NCI-H526 treated with DMSO at 0.1 percent for 48 hours (cell line): ENCODE data around the gene SPATA3.
A peak's percentile ranks its signal among the peaks of the same experiment; 100 is the strongest.

Experiments
- DNase-seq: peaks from one replicate; lab custom pipeline; 2025; lab: John Stamatoyannopoulos, UW

The SPATA3 gene

GRCh38 chr2:231050018-231050901 is 54.3 kb downstream of the SPATA3 start:
- DNase-seq, result peak; percentile 48

DNA sequence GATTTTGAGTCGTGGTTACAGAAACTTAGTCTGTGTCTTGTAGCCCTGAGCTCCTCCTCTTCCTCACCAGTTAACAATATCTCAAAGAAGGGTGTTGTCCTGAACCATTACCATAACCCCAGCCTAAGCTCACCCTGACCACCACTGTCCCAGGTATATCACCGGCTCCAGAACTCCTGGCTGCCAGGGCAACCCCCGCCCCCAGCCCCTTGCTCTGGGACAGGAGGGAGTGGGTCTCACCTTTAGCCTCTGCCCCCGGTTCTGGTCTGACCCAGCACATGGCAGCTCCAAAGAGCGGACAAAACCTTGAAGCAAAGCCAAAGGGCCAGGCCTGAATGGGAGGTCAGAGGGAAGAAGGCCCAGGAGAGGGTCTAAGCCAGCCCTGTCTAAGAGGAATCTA is 55.2 kb downstream of the SPATA3 start:
- DNase-seq, result no peak

- peak; percentile 60 for DNase-seq
Observed at GRCh38 chr2:231052494-231053451, 56.9 kb downstream of the SPATA3 start.

- no peak for DNase-seq
Observed at GRCh38 chr2:231053846-231054245, 57.9 kb downstream of the SPATA3 start.

DNA sequence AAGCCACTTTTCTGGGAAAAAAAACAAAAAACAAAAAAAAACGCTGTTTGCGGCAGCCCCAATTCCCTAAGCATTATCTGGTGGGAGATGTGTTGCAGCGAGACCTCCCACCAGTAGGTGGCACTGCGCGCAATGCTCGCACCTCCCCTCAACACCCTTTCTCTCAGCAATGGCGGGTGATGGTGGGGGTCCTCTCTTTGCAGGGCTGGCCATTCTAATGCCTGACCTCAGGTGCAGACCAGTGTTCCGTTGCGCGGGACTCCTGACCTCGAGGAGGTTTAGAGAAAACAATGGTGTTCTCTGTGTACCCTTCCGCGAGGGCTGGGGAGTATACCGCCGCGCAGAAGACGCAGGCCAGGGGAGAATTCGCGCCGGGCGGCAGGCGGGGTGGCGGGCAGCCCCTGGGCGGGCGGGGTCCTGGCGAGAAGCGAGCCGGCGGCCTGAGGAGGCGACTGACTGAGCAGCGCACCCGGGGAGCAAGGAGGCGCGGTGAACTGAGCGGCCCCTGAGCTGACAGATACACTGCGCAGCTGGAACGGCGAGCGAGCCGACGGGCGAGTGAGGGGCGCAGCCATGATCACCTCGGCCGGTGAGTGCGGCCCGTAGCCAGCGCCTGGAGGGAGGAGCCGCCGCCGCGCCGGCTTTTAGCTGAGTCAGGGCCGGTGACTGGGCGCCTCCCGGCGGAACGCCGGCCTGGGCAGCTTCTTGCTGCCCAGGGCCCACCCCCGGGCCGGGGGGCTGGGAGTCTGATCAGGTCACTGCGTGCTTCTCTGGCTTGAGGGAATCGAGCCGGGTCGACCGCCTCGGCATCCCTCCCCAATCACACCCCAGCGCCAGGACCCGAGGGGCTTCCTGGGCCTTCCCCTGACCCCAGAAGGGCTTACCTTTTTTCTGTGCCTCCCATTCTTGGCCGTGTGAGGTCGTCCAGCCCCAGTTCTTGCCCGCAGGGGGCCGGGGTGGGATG is 60.8 kb downstream of the SPATA3 start, which contains the start of gene PSMD1:
Gene PSMD1, plus strand, starts transcription at position 415 of the 964 bp plus-strand sequence. Its CDS starts 159 bp downstream, at position 574.
- peak; percentile 78 for DNase-seq

DNA sequence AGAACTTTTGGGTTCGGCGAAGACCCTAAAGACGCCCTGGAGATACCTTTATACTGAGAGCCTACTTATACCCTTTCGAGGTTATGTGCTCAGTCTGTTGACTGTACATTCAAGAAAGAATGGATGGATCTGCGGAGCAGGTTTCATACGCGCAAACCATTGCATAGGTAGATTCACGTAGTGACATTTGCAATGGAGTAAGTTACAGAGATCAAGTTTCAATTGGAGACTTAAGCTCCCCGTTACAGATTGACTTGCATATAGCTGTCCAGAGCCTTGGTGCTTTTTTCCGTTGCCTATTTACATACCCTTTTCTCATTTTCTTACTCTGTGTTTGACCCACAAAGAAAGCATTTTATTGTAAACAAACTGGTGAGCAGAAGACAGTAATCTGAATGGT is 61.7 kb downstream of the SPATA3 start:
- DNase-seq, result no peak
